AG04449 (cell line): ENCODE results near the gene MSL1.
A peak's percentile ranks its signal among the peaks of the same experiment; 100 is the strongest.

ENCODE experiments used
- CTCF ChIA-PET: fragments of 350-600 bp; formaldehyde crosslinking; extraction: SDS; loops from one replicate; lab custom pipeline; 2021; ENCODE audit warnings: antibody characterized with exemption; lab: Yijun Ruan, JAX
- POLR2A ChIA-PET: fragments of 400-600, 350-600 bp; formaldehyde crosslinking; extraction: SDS; loops from one replicate; lab custom pipeline; 2020; ENCODE audit warnings: antibody characterized with exemption, inconsistent platforms; lab: Yijun Ruan, JAX
- DNase-seq: peaks from one replicate; pipeline ENCODE4 v3.0.0-alpha.2; 2010; ENCODE audit warnings: low read depth, low spot score
- H3K4me3 ChIP-seq: 2 replicates; pipeline ENCODE4 v1.5.1; 2011; ENCODE audit warnings: low read depth, mild to moderate bottlenecking, control low read depth, low read length
- CTCF ChIP-seq: IDR thresholded peaks from one replicate; pipeline ENCODE4 v1.5.1; 2011; ENCODE audit warnings: mild to moderate bottlenecking, moderate library complexity, low read length, control low read depth, inconsistent platforms; ENCODE audit not compliant: insufficient read depth; ENCODE audit errors: missing control alignments

MSL1 gene

GRCh38 chr17:40121181-40122135 is at the start of gene MSL1:
Gene MSL1 (plus strand): TSS chr17:40121971. CDS start chr17:40122613, 642 bp downstream.
- POLR2A ChIA-PET: interaction anchor here (1.0 to 5.1 kb wide), 6 partner anchors 9 to 196 kb away, joined by 3 to 74 read pairs (median 6); partner anchors contain the start of genes CASC3 and NR1D1

GRCh38 chr17:40072040-40072734 is 49.6 kb upstream of the MSL1 start:
- ChIA-PET POLR2A (interaction anchor here (0.8 to 1.3 kb wide), 2 partner anchors 27 to 68 kb away, joined by 3 to 4 read pairs; partner anchors contain the start of gene CASC3), CTCF (interaction anchor here (1.2 to 19.3 kb wide), 10 partner anchors 7 to 57 kb away, joined by 3 to 273 read pairs (median 8); partner anchors contain the start of genes CSF3, NR1D1 and THRA)
- no peak overlapping the region for H3K4me3 ChIP-seq
- TF ChIP-seq CTCF: no peak
- no peak for DNase-seq

More at GRCh38 chr17:40121181-40122135, at the start of gene MSL1:
- TF ChIP-seq CTCF: no peak
- no peak for DNase-seq
- CTCF ChIA-PET: interaction anchor here (0.9 to 8.5 kb wide), 7 partner anchors 9 to 82 kb away, joined by 3 to 126 read pairs (median 4); no protein-coding TSS in a partner anchor
- H3K4me3 ChIP-seq: peak within 1 kb of the TSS; percentile 92

GRCh38 chr17:40072735-40073346 is 48.9 kb upstream of the MSL1 start:
- POLR2A ChIA-PET: no interaction called here
- CTCF ChIA-PET: interaction anchor here (0.7 to 19.3 kb wide), 12 partner anchors 7 to 57 kb away, joined by 3 to 273 read pairs (median 13); partner anchors contain the start of genes CSF3, NR1D1 and THRA
- no peak overlapping the region for H3K4me3 ChIP-seq
- no peak for TF ChIP-seq CTCF
- DNase-seq: no peak

- ChIA-PET CTCF (interaction anchor here (0.7 to 19.3 kb wide), 13 partner anchors 8 to 121 kb away, joined by 3 to 273 read pairs (median 18); partner anchors contain the start of genes MED24, NR1D1 and THRA), POLR2A (interaction anchor here (0.7 kb wide), 1 partner anchor 17 kb away, joined by 3 read pairs; no protein-coding TSS in a partner anchor)
- H3K4me3 ChIP-seq: no peak overlapping the region
- TF ChIP-seq CTCF: no peak
- DNase-seq: no peak
Measured at GRCh38 chr17:40073454-40074174, 48.2 kb upstream of the MSL1 start.

GRCh38 chr17:40074175-40074512 is 47.6 kb upstream of the MSL1 start:
- ChIA-PET POLR2A (interaction anchor here (0.7 kb wide), 1 partner anchor 16 kb away, joined by 3 read pairs; no protein-coding TSS in a partner anchor), CTCF (interaction anchor here (1.0 to 19.3 kb wide), 16 partner anchors 9 to 120 kb away, joined by 3 to 273 read pairs (median 19); partner anchors contain the start of genes MED24, NR1D1 and THRA)
- no peak for TF ChIP-seq CTCF
- H3K4me3 ChIP-seq: no peak overlapping the region
- no peak for DNase-seq
